ENCODE data around the gene CDH23. TPM values are rescaled to one million over a fixed set of nuclear protein-coding genes. Genes with fewer than 3 reads are reported as not detected.

Gene CDH23
- polyA plus RNA-seq, 1 donor (not counting 4 experiments of a cell fraction or from before 2014, with no cell fraction given): 0.01 TPM

- H3K79me2 ChIP-seq (ENCODE audit: control insufficient read depth, insufficient read depth, low read length): no peaks in the 10 kb centered on the region
- H4K20me1 ChIP-seq (ENCODE audit: control insufficient read depth, extremely low read depth, insufficient read depth, low read length): no peaks in the 10 kb centered on the region
- FAIRE-seq: no peak
- H3K4me2 ChIP-seq (ENCODE audit: control insufficient read depth, extremely low read depth, insufficient read depth, low read depth, low read length): no peak overlapping the region
- H3K36me3 ChIP-seq (ENCODE audit: control insufficient read depth in 2 of 2, extremely low read depth in 1 of 2, insufficient read depth in 2 of 2, low read length in 2 of 2): no peaks in the 10 kb centered on the region
- H3K27ac ChIP-seq (ENCODE audit: control insufficient read depth, insufficient read depth, low read length): no peak overlapping the region
- H2AFZ ChIP-seq (ENCODE audit: control insufficient read depth, low read length): no peak overlapping the region
- H3K9me1 ChIP-seq (ENCODE audit: control insufficient read depth, extremely low read depth, insufficient read depth, low read length): no peaks in the 10 kb centered on the region
- no peaks in the 10 kb centered on the region for H3K9me3 ChIP-seq (ENCODE audit: control insufficient read depth, low read depth, low read length)
- H3K4me1 ChIP-seq (ENCODE audit: control insufficient read depth, extremely low read depth, insufficient read depth, low read length): no peaks in the 10 kb centered on the region
- no peak overlapping the region for H3K4me3 ChIP-seq (ENCODE audit: control insufficient read depth in 2 of 3, extremely low read depth in 1 of 3, insufficient read depth in 2 of 3, low read depth in 1 of 3, low read length in 3 of 3)
- no peak for TF ChIP-seq CTCF (optimal IDR thresholded peaks at IDR 0.05 in 1 of 3, IDR thresholded peaks at IDR 0.05 in 1 of 3, conservative IDR thresholded peaks at IDR 0.05 in 1 of 3; ENCODE audit: extremely low read depth in 1 of 3, insufficient read depth in 2 of 3, low read length in 3 of 3)
- no peak for TF ChIP-seq EZH2 (IDR thresholded peaks at IDR 0.05; ENCODE audit: low read length)
- dilution Hi-C loops (cut with MboI; ENCODE audit: extremely low pct_ligation_motif_present, low sequenced_read_pairs): no loop called here
- H3K9ac ChIP-seq (ENCODE audit: control insufficient read depth, extremely low read depth, insufficient read depth, low read length): no peak overlapping the region
- DNase-seq (ENCODE audit: low read depth, low spot score): no peak
- H3K27me3 ChIP-seq (ENCODE audit: control insufficient read depth, extremely low read depth, insufficient read depth, low read length): peaks cover 14% of the 10 kb centered on the region
These were observed 45.3 kb downstream of the CDH23 start for GRCh38 chr10:71442000-71442399.

GRCh38 chr10:71442859-71443570 lies 46.3 kb downstream of the CDH23 start:
- Histone ChIP-seq H3K4me1 (ENCODE audit: control insufficient read depth, extremely low read depth, insufficient read depth, low read length) (no peaks in the 10 kb centered on the region), H3K9me3 (ENCODE audit: control insufficient read depth, low read depth, low read length) (no peaks in the 10 kb centered on the region), H3K27me3 (ENCODE audit: control insufficient read depth, extremely low read depth, insufficient read depth, low read length) (peaks cover 14% of the 10 kb centered on the region), H3K9me1 (ENCODE audit: control insufficient read depth, extremely low read depth, insufficient read depth, low read length) (no peaks in the 10 kb centered on the region), H3K9ac (ENCODE audit: control insufficient read depth, extremely low read depth, insufficient read depth, low read length) (no peak overlapping the region), H4K20me1 (ENCODE audit: control insufficient read depth, extremely low read depth, insufficient read depth, low read length) (no peaks in the 10 kb centered on the region), H3K27ac (ENCODE audit: control insufficient read depth, insufficient read depth, low read length) (no peak overlapping the region), H2AFZ (ENCODE audit: control insufficient read depth, low read length) (no peak overlapping the region), H3K36me3 (ENCODE audit: control insufficient read depth in 2 of 2, extremely low read depth in 1 of 2, insufficient read depth in 2 of 2, low read length in 2 of 2) (no peaks in the 10 kb centered on the region), H3K79me2 (ENCODE audit: control insufficient read depth, insufficient read depth, low read length) (no peaks in the 10 kb centered on the region), H3K4me3 (ENCODE audit: control insufficient read depth in 2 of 3, extremely low read depth in 1 of 3, insufficient read depth in 2 of 3, low read depth in 1 of 3, low read length in 3 of 3) (no peak overlapping the region), H3K4me2 (ENCODE audit: control insufficient read depth, extremely low read depth, insufficient read depth, low read depth, low read length) (no peak overlapping the region)
- dilution Hi-C loops (cut with MboI; ENCODE audit: extremely low pct_ligation_motif_present, low sequenced_read_pairs): no loop called here
- TF ChIP-seq EZH2 (IDR thresholded peaks at IDR 0.05; ENCODE audit: low read length) (no peak), CTCF (optimal IDR thresholded peaks at IDR 0.05 in 1 of 3, IDR thresholded peaks at IDR 0.05 in 1 of 3, conservative IDR thresholded peaks at IDR 0.05 in 1 of 3; ENCODE audit: extremely low read depth in 1 of 3, insufficient read depth in 2 of 3, low read length in 3 of 3) (no peak)
- FAIRE-seq (no peak), DNase-seq (ENCODE audit: low read depth, low spot score) (no peak)
